CD4-positive, alpha-beta T cell treated with Interleukin-15 for 1 hour (primary cell): ENCODE data around the gene ZGPAT.
A peak's percentile ranks its signal among the peaks of the same experiment; 100 is the strongest.

ENCODE experiments used
- DNase-seq: peaks from one replicate; pipeline ENCODE4 v3.0.0-alpha.2; 2020

Gene ZGPAT

GRCh38 chr20:63735859-63736718 is 28.2 kb downstream of the ZGPAT start, which contains the start of gene LIME1:
Gene LIME1, plus strand, starts transcription at chr20:63736664. Its CDS starts 886 bp downstream, at chr20:63737550.
- peak; percentile 81 for DNase-seq

- DNase-seq = peak; percentile 37
These were observed 29.3 kb downstream of the ZGPAT start for GRCh38 chr20:63736893-63737694.

DNA sequence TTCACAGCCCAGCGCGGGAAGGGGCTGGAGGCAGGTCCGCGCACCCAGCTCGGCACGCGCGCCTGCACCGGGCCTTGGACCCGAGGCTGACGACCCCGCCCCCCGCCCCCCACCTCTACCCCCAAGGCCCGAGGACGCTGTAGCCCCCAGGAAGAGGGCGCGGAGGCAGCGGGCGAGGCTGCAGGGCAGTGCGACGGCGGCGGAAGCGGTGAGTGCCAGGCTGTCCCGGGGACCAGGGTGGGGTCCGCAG is 29.8 kb downstream of the ZGPAT start:
- no peak for DNase-seq

DNA sequence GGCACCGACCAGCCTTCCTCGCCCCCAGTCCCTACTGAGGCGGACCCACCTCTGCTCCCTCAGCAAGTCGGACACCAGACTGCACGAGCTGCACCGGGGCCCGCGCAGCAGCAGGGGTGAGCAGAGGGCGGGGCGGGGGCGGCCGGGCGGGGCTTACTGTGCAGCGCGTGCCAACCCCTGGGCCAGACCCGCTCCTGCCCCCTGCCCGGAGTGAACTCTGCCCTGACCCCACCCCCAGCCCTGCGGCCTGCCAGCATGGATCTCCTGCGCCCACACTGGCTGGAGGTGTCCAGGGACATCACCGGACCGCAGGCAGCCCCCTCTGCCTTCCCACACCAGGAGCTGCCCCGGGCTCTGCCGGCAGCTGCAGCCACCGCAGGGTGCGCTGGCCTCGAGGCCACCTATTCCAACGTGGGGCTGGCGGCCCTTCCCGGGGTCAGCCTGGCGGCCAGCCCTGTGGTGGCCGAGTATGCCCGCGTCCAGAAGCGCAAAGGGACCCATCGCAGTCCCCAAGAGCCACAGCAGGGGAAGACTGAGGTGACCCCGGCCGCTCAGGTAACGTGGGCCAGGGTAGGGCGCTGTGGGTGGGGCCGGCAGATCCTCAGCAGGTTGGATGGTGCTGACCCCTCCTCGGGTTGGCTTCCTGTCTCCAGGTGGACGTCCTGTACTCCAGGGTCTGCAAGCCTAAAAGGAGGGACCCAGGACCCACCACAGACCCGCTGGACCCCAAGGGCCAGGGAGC is 30.3 kb downstream of the ZGPAT start:
- DNase-seq = no peak

DNA sequence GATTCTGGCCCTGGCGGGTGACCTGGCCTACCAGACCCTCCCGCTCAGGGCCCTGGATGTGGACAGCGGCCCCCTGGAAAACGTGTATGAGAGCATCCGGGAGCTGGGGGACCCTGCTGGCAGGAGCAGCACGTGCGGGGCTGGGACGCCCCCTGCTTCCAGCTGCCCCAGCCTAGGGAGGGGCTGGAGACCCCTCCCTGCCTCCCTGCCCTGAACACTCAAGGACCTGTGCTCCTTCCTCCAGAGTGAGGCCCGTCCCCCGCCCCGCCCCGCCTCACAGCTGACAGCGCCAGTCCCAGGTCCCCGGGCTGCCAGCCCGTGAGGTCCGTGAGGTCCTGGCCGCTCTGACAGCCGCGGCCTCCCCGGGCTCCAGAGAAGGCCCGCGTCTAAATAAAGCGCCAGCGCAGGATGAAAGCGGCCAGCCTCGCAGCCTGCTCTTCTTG is 30.9 kb downstream of the ZGPAT start:
- peak; percentile 39 for DNase-seq

GRCh38 chr20:63739130-63740069 is 31.6 kb downstream of the ZGPAT start, which contains the start of gene SLC2A4RG:
Gene SLC2A4RG, plus strand, starts transcription at chr20:63739776. Its CDS starts 137 bp downstream, at chr20:63739913.
- peak; percentile 79 for DNase-seq

GRCh38 chr20:63740070-63740626 is 32.3 kb downstream of the ZGPAT start:
- DNase-seq = peak; percentile 48

GRCh38 chr20:63740627-63741353 is 33.0 kb downstream of the ZGPAT start:
- peak; percentile 41 for DNase-seq

GRCh38 chr20:63741354-63741675 is 33.5 kb downstream of the ZGPAT start:
- DNase-seq = no peak

DNA sequence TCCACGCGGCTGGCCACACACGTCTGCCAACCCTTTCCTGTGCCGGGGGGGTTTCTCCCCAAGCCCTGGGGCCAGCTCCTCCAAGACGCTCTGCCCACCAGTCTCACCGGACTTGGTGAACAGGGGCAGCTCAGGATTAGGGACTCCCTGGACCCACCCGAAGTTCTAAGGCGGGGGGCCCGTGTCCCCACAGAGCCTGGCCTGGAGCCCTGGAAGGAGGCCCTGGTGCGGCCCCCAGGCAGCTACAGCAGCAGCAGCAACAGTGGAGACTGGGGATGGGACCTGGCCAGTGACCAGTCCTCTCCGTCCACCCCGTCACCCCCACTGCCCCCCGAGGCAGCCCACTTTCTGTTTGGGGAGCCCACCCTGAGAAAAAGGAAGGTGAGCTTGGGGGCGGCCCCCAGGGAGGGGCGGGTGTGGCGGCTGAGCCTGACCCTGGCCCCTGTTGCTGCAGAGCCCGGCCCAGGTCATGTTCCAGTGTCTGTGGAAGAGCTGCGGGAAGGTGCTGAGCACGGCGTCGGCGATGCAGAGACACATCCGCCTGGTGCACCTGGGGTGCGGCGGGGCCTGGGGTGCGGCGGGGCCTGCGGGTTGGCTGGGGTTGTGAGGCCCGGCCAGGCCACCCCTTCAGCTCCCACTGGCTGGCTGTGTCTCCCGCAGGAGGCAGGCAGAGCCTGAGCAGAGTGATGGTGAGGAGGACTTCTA is 34.0 kb downstream of the ZGPAT start:
- no peak for DNase-seq

DNA sequence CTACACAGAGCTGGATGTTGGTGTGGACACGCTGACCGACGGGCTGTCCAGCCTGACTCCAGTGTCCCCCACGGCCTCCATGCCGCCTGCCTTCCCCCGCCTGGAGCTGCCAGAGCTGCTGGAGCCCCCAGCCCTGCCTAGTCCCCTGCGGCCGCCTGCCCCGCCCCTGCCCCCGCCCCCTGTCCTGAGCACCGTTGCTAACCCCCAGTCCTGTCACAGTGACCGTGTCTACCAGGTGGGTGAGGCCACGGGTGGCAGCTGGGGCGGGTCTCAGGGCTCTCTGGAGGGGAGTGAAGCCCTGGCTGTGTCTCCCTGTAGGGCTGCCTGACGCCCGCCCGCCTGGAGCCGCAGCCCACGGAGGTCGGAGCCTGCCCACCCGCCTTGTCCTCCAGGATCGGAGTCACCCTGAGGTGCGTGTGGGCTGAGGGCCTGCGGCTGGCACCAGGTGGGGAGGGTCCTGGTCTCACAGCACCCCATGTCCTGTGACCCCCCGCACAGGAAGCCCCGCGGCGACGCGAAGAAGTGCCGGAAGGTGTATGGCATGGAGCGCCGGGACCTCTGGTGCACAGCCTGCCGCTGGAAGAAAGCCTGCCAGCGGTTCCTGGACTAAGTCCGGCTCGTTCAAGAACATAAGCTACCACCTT is 34.7 kb downstream of the ZGPAT start:
- no peak for DNase-seq

DNA sequence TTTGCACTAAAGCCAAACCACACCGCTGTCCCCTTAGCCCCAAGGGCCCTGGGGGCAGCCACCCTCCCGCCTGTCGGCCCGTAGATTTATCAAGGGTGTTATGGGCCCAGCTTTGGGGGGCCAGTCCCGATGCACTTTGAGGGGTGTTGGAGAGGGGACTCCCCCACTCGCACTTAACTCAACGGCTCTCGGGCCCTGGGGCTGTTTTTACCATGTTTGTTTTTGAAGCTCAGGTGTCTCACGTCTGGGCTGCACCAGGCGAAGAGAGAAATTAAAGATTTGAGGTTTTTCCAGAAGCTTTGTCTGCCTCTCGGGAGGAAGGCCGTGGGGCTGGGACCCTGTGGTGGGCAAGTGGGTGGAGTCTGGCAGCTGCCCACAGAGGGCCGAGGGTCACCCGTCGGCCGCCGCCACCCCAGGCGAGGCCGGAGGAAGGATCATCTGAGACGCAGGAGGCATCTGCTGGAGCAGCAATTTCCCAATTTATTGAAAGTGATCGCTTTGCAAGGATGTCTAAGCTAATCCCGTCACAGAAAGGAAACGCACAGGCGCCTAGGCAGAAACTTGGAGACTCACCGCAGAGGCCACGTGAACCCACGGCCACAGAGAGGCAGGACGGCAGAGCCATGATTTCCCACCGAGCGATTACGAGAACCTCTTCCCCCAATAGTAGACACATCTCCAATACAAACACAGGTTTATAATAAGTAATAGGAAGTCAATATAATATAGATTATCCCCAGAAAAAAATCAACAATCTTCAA is 35.6 kb downstream of the ZGPAT start:
- no peak for DNase-seq

DNA sequence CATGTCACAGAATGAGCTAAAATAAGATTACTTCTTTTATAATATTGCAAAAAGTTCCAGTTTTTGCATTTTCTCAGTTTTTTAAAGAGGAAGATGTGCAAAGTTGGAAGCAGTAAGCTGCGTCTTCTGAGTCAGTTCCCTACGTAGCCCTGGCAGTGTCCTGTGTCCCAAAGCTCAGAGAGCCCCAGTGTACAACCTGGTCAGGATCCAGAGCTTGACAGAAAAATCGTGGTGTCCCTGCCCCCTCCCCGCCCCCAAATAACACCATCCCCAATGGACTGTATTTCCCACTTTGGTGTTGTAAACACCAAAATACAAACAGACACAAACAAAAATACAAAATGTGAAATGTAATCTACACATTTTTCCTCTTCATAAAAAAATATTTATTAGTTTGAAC is 36.3 kb downstream of the ZGPAT start:
- no peak for DNase-seq

DNA sequence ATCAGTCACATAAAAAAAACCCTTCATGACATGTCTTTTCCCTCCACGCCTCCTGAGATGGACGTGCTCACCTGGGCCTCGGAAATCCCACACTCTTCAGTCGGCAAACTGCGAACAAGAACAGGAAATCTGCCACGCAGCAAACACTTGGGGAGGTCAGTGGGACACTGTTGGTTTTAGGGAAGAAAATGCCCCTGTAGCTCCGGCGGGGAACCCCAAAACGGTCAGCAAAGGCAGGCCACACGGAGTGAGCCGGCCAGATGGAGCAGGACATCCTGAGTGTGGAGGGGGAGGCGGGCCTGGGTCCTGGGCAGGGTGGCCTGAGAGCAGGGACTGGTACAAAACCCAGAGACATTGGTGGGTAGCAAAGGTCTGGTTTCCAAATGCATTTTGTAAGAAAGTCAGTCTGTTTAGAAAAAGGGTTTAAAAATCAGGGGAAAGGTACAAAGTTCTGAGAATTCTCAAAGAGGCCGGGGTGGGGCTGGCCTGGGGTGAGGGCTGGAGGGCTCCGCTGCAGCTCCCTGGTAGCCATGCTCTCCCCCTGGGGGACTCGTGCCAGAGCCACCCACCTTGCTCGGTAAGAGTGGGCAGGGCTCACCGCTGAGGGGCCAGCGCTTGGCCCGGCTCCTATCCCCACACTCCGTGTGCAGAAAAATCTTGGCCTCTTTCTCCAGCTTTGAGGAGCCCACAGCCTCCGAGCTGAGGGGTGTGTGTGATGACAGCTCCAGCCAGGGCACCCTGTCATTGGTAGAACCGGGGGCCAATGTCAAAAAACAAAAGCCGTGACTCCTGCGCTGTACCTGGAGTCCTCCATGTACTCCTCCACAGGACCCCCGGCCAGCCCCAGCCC is 37.0 kb downstream of the ZGPAT start:
- DNase-seq = no peak

GRCh38 chr20:63745424-63745805 is 37.6 kb downstream of the ZGPAT start:
- DNase-seq = no peak

- no peak for DNase-seq
These were observed 38.3 kb downstream of the ZGPAT start for GRCh38 chr20:63745961-63746731.

GRCh38 chr20:63746751-63747315 is 39.0 kb downstream of the ZGPAT start:
- DNase-seq = no peak
